Eye (tissue), 1 donor: ENCODE measurements around the gene EPB41L1.

Source experiments
- DNase-seq: peaks from one replicate; pipeline ENCODE4 v3.0.0-alpha.2; 2015

EPB41L1 gene

GRCh38 chr20:36197271-36197670 lies 42.7 kb downstream of the EPB41L1 start:
- no peak for DNase-seq

GRCh38 chr20:36199345-36200257 lies 45.1 kb downstream of the EPB41L1 start:
- peak; percentile 95 for DNase-seq

- no peak for DNase-seq
Observed at GRCh38 chr20:36200451-36200850, 45.9 kb downstream of the EPB41L1 start.

- no peak for DNase-seq
Observed at GRCh38 chr20:36201198-36201597, 46.7 kb downstream of the EPB41L1 start.

GRCh38 chr20:36202891-36203338 lies 48.4 kb downstream of the EPB41L1 start:
- DNase-seq = peak; percentile 84

GRCh38 chr20:36203861-36204260 lies 49.3 kb downstream of the EPB41L1 start:
- DNase-seq = no peak

- no peak for DNase-seq
Observed at GRCh38 chr20:36205026-36205425, 50.5 kb downstream of the EPB41L1 start.

GRCh38 chr20:36206068-36206467 lies 51.5 kb downstream of the EPB41L1 start:
- DNase-seq = no peak

- no peak for DNase-seq
Observed at GRCh38 chr20:36206641-36207040, 52.1 kb downstream of the EPB41L1 start.

GRCh38 chr20:36207602-36208001 lies 53.1 kb downstream of the EPB41L1 start:
- no peak for DNase-seq

GRCh38 chr20:36208257-36208656 lies 53.7 kb downstream of the EPB41L1 start:
- no peak for DNase-seq

GRCh38 chr20:36210436-36211021 lies 56.0 kb downstream of the EPB41L1 start:
- DNase-seq = no peak

- no peak for DNase-seq
Observed at GRCh38 chr20:36213362-36213761, 58.8 kb downstream of the EPB41L1 start.

GRCh38 chr20:36214684-36215256 lies 60.2 kb downstream of the EPB41L1 start:
- peak; percentile 44 for DNase-seq

GRCh38 chr20:36215778-36216177 lies 61.2 kb downstream of the EPB41L1 start:
- no peak for DNase-seq

GRCh38 chr20:36216314-36217025 lies 61.9 kb downstream of the EPB41L1 start:
- DNase-seq = no peak

- DNase-seq = no peak
Observed at GRCh38 chr20:36217226-36217625, 62.7 kb downstream of the EPB41L1 start.

GRCh38 chr20:36218380-36219064 lies 64.0 kb downstream of the EPB41L1 start:
- no peak for DNase-seq

GRCh38 chr20:36219671-36220220 lies 65.2 kb downstream of the EPB41L1 start:
- no peak for DNase-seq

GRCh38 chr20:36225666-36226065 lies 71.1 kb downstream of the EPB41L1 start:
- no peak for DNase-seq

- no peak for DNase-seq
Observed at GRCh38 chr20:36228770-36229169, 74.2 kb downstream of the EPB41L1 start.

GRCh38 chr20:36230019-36230418 lies 75.5 kb downstream of the EPB41L1 start:
- DNase-seq = no peak
